ENCODE results near the gene FAM83C.

FAM83C gene

DNA sequence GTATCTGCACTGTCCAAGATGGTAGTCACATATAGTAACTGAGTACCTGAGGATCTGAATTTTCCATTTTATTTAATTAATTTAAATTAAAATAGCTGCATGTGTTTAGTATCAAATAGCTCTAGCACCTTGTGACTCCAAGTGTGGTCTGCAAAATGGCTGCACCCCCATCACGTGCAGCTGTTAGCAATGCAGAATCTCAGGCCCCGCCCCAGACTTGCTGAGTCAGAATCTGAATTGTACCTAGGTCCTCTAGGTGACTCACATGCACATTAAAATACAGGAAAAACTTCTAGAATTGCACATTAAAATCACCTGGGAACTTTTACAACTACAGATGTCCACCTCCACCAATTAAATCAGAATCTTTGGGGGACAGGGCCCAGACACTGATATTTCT is 19.2 kb upstream of the FAM83C start:
- no peak overlapping the region for H3K4me3 ChIP-seq (ENCODE audit: low read depth, low read length)
- DNase-seq (ENCODE audit: low read depth), result peak; percentile 45
- TF ChIP-seq, protein P1, sequence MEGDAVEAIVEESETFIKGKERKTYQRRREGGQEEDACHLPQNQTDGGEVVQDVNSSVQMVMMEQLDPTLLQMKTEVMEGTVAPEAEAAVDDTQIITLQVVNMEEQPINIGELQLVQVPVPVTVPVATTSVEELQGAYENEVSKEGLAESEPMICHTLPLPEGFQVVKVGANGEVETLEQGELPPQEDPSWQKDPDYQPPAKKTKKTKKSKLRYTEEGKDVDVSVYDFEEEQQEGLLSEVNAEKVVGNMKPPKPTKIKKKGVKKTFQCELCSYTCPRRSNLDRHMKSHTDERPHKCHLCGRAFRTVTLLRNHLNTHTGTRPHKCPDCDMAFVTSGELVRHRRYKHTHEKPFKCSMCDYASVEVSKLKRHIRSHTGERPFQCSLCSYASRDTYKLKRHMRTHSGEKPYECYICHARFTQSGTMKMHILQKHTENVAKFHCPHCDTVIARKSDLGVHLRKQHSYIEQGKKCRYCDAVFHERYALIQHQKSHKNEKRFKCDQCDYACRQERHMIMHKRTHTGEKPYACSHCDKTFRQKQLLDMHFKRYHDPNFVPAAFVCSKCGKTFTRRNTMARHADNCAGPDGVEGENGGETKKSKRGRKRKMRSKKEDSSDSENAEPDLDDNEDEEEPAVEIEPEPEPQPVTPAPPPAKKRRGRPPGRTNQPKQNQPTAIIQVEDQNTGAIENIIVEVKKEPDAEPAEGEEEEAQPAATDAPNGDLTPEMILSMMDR (IDR thresholded peaks at IDR 0.05; ENCODE audit: insufficient read depth, low read depth, low read length, missing control alignments), result no peak

DNA sequence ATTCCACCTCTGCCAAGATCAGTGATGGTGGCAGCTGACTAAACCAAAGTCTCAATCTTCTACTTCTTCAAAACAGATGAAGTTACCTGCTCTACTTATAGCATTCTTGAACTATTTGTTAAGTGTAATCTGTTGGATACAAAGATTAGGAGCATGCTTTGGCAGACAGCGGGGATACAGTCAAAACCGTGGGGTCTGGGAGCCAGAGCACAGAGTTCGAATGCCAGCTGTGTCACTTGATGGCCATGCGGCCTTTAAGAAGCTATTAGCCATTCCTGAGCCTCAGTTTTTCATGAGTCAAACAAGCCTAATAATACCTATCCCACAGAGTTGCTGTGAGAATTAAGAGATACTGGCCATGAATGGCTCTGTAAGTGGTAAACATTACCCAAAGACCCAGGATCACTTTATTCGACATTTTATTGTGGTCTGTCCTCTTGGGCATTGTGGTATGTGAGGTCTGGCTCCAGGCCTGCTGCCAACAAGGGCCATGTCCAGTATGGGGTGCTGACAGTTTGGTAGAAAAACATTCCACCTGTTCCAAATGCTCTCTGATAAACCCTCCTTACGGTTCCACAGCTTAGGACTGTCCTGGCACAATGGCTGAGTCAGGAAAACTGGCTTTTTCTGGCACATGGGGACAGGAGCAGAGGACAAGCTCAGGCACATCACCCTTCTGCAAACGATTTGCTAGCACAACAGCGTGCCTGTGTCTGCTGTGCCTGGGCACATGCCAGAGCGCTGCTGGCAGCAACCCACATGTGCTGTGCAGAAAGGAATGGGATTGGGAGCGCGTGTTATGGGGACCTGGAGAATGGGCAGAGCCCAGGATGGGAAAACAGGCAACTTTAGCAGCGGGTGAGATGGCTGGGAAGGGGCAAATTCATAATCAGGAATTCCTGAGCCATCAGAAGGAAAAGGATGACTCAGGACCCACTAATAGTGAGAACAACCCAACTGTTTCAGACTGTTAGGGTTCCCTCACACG is 15.7 kb upstream of the FAM83C start:
- DNase-seq (ENCODE audit: low read depth), result no peak
- no peak overlapping the region for H3K4me3 ChIP-seq (ENCODE audit: low read depth, low read length)
- TF ChIP-seq, protein P1 (IDR thresholded peaks at IDR 0.05; ENCODE audit: insufficient read depth, low read depth, low read length, missing control alignments), result no peak

DNA sequence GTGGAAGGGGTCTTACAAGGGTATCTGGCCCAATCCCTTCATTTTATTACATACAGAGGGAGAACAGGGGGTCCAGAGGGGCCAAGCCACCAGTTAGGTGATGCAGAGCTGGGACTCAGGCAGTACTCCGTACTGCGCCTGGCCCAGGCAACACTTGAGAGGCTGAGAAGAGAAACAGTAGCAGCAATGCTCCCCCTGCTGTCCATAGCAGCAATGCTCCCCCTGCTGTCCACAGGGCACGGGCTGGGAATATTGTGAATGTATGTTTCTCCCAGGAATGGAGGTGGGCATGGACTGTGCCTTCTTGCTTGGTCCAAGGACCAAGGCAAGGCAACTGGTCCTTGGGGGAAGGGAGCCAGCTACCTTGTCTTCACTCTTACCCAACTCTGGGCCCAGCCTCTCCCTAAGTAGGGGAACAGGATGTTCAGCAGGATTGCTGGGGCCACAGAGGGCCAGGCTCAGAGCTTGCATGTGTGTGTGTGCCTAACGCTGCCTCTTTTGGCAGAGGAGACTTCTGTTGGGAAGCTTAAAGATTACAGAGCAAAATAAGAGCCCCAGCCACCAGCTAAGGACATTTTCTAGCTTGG is 14.8 kb upstream of the FAM83C start:
- peak; percentile 27 for DNase-seq (ENCODE audit: low read depth)
- H3K4me3 ChIP-seq (ENCODE audit: low read depth, low read length), result no peak overlapping the region
- TF ChIP-seq, protein P1 (IDR thresholded peaks at IDR 0.05; ENCODE audit: insufficient read depth, low read depth, low read length, missing control alignments), result peak; percentile 50

DNA sequence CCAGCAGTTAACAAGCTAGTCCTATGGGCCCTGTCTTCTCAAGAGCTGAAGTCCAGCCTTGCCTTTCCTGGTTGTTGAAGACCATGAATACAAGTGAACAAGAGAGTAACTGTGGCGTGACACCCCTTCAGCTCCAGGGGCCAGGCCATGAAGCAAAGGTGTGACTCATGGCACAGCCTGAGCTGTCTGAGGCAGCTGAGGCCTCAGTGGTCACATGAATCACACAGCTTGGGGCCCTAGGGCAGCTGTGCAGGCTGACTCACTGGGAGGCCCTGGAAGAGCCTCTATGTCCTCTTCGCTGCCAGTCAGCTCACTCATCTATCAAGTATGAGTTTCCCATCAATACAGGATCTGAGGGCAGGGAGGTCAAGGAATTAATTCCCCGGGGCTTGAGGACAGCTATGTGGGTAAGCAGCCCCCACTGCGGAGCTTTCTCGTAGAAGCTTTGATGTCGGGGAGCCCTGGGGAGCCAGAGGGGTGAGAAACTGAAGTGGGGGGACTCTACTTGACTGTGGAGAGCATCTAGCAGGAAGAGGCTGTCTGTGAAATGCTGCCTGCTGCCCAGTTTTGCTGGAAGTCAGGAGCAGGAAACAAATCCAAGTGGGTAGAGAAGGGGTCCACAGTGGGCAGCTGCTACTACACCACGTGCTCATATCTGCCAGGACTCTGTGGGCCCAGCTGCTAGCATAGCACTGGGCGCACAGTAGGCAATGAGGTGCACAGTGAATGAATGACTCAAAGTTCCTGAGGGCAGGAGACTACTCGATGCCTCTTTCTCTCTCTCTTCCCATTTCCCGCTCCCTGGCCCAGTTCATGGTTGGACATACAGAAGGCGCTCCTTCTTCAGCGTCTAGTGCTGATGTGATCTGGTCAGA is 13.7 kb upstream of the FAM83C start:
- no peak overlapping the region for H3K4me3 ChIP-seq (ENCODE audit: low read depth, low read length)
- DNase-seq (ENCODE audit: low read depth), result no peak

DNA sequence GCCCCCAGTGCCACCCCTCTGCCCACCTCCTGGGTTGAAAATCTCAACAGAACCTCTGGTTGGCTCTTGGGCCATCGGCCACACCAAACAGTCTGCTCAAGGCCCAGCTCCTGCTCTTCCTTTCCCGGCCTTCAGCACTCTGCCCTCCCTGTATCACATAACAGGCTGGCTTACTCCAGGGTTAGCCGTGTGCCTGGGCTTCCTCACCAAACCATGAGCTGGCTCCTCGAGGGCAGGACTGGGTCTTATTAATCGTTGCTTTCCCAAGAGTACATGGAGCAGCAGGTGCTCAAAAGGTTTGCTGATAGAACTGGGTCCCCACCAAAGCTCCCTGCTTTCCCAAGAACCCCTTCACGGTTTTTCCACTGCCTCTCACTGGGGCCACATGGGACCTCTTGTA is 12.7 kb upstream of the FAM83C start:
- TF ChIP-seq, protein P1 (IDR thresholded peaks at IDR 0.05; ENCODE audit: insufficient read depth, low read depth, low read length, missing control alignments), result no peak
- DNase-seq (ENCODE audit: low read depth), result no peak
- H3K4me3 ChIP-seq (ENCODE audit: low read depth, low read length), result no peak overlapping the region

More for the DNA sequence above, 13.7 kb upstream of the FAM83C start:
- TF ChIP-seq, protein P1 (IDR thresholded peaks at IDR 0.05; ENCODE audit: insufficient read depth, low read depth, low read length, missing control alignments), result no peak

DNA sequence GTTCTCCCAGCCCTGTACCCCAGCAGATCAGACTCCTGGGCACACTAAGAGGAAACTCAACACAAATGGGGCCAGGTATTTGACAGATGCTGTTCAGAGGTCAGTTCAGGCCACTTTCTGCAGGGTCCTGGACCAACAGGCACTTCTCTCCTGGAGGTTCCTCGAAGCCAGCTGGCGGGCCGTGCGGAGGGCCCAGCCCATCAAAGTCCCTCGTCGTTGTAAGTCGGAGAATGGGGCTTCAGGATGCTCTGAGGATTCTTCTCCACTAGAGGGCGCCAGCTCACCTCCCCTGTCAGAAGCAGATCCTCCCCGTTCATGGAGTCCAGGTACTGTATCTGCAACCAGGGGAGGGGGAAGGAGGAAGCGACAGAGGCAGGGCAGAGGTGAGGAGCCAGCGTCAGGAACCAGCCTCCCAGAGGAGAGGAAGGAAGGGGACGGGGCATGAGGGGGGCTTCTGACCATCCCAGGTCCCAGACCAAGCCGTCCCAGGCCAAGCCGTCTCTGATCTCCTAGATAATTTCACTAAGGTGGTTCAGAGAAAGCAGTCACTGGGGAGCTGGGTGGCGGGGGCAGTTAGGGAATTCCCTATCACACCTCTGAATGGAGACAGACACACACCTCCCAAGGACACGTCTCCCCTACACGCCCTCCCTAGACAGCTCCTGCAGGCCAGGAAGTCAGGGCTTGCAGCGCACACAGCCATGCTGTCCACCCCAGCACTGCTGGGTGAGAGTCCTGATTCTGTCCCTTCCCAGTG is 11.7 kb upstream of the FAM83C start:
- no peak overlapping the region for H3K4me3 ChIP-seq (ENCODE audit: low read depth, low read length)
- TF ChIP-seq, protein P1 (IDR thresholded peaks at IDR 0.05; ENCODE audit: insufficient read depth, low read depth, low read length, missing control alignments), result peak; percentile 93
- DNase-seq (ENCODE audit: low read depth), result peak; percentile 93
